Rectal smooth muscle tissue (tissue), 1 donor: ENCODE data around the gene GRIA1.

Experiments
- H3K27ac ChIP-seq: one replicate; pipeline ENCODE4 v1.7.0; 2013; ENCODE audit warnings: low read depth, low read length, inconsistent platforms
- H3K27me3 ChIP-seq: one replicate; pipeline ENCODE4 v1.7.0; 2013; ENCODE audit warnings: low read length; ENCODE audit not compliant: control insufficient read depth, insufficient read depth
- H3K36me3 ChIP-seq: one replicate; pipeline ENCODE4 v1.7.0; 2013; ENCODE audit warnings: low read length; ENCODE audit not compliant: control insufficient read depth, insufficient read depth
- H3K4me1 ChIP-seq: one replicate; pipeline ENCODE4 v1.7.0; 2013; ENCODE audit warnings: low read length; ENCODE audit not compliant: control insufficient read depth, insufficient read depth
- H3K4me3 ChIP-seq: one replicate; pipeline ENCODE4 v1.7.0; 2013; ENCODE audit warnings: low read length
- H3K9ac ChIP-seq: one replicate; pipeline ENCODE4 v1.7.0; 2013; ENCODE audit warnings: low read length

Gene GRIA1

DNA sequence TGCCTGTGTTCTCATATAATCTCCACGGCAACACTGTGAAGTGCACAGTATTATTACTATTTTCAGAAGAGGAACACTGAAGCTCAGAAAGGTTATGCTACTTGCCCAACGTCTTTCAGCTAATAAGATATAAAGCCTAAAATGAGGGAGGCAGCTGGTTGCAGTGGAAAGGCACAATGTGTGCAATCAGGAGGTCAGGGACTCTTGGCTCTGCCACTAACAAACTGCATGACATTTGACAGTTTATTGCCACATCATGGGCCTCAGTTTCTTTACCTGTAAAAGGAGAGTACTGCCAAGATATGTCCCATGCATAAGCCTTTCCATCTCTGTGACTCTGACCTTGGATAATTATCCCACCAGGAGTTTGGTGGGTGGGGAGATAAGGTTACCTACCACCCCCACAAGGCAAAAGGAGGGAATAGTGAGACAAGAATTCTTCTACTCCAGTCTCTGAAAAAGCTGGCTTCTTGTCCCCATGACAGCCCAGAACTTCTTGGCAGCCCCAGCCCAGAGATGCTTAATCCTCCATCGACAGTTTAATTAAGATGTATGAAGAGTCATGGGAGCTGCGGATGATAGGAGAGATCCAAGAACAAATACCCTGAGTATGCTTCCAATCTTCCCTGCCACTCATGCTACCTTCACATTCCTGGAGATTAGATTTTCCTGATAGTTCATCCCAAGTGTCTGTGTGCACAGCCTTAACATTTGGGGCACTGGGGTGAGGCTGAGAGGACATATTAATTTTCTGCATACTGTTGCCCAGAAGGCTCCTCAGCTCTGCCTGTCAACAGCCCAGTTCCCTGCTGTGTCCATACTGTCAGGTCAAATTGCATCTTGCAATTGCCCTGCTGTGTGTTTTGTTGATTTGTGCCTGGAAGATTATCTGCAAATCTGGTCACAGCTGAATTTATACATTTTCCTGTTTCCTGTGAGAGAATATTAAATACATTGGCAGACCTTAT is 277.0 kb downstream of the GRIA1 start:
- Histone ChIP-seq H3K4me1 (no peaks in the 10 kb centered on the region), H3K36me3 (no peaks in the 10 kb centered on the region), H3K9ac (no peak overlapping the region), H3K27ac (no peak overlapping the region), H3K27me3 (no peaks in the 10 kb centered on the region), H3K4me3 (no peak overlapping the region)

DNA sequence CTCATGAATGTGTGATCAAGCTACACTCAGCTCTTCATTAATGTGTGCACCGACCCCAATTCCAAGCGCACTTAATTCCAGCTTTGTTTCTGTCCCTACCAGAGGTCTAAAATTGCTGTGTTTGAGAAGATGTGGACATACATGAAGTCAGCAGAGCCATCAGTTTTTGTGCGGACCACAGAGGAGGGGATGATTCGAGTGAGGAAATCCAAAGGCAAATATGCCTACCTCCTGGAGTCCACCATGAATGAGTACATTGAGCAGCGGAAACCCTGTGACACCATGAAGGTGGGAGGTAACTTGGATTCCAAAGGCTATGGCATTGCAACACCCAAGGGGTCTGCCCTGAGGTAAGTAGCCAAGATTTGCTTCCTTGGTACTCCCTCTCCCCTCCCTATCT is 279.6 kb downstream of the GRIA1 start:
- Histone ChIP-seq H3K4me1 (no peaks in the 10 kb centered on the region), H3K9ac (no peak overlapping the region), H3K27me3 (no peaks in the 10 kb centered on the region), H3K4me3 (no peak overlapping the region), H3K36me3 (no peaks in the 10 kb centered on the region), H3K27ac (no peak overlapping the region)

DNA sequence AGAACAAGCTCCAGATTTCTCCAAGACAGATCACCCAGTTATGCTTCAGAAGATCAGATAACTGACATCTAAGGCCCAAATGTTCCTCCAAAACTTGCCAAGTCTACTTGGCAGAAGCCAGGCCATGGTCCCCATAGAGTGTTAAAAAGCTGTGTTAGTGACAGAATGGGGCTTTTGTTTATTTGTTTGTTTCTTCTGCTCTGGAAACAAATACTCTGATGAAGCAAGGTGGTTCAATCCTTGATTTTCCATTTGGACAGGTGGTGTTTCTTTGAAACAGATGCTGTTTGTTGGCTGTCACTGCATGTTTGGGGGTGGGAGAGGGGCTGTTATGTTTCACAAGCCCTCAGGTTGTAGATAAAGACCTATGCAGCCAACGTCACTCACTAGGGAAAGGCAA is 284.2 kb downstream of the GRIA1 start:
- Histone ChIP-seq H3K9ac (no peak overlapping the region), H3K4me3 (no peak overlapping the region), H3K27ac (no peak overlapping the region), H3K27me3 (no peaks in the 10 kb centered on the region), H3K36me3 (no peaks in the 10 kb centered on the region), H3K4me1 (no peaks in the 10 kb centered on the region)

DNA sequence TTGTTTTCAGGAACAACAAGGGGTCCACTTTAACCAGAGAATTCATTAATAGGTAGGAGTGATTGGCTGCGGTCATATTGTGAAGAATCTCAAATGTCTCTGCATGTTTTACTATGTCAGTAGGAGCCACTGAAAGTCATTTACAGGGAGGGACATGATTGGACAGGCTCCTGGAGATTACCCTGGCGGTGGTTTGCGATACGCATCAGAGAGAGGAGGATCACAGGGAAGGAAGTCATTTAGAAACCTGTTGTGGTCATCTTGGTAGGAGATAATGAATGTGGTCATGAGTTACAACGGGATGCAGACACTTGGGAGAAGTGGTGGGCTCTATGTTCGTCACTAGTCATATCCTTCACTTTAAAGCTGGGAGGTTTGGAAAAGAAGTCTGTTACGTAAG is 285.5 kb downstream of the GRIA1 start:
- Histone ChIP-seq H3K27ac (no peak overlapping the region), H3K36me3 (no peaks in the 10 kb centered on the region), H3K9ac (no peak overlapping the region), H3K4me1 (no peaks in the 10 kb centered on the region), H3K4me3 (no peak overlapping the region), H3K27me3 (no peaks in the 10 kb centered on the region)

DNA sequence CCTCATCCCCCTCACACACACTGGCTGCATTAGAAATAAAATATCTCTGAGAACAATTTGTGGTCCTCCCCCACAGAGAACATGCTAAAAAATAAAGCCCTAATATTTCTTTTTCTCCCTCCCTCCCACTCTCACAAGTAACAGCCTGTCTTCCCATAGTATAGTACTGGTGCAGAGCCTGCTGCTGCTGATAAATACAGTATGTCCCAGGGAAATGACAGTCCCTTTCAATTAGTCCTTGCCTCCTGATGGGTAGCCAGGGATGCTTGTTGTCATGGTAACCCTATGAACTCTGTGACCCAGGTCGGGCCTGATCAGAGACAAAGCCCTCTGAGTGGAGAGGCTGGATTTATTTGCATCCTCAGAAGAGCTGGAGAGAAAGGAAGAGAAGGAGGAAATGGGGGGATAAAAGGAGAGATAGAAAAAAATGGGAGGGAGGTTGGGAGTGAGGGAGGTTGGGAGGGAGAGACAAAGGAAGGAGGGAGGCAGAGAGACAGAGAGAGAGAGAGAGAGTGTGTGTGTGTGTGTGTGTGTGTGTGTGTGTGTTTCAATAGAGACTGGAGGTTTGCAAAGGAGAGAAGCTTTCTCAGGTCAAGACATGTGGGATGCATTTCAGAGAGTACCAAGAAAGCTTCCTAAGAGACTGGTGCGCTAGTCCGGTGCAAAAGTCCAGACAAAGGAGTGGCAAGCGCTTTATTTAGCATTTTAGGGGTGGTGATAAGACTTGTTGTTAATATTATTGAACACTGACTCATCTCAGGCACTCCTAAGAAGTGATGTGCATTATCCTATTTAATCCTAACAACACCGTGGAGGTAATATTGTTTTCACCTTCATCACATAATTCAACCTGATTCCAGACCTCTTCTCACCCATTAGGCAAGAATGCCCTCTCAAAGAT is 287.5 kb downstream of the GRIA1 start:
- no peak overlapping the region for H3K27ac ChIP-seq
- H3K4me1 ChIP-seq = no peaks in the 10 kb centered on the region
- no peak overlapping the region for H3K4me3 ChIP-seq
- no peaks in the 10 kb centered on the region for H3K27me3 ChIP-seq
- no peak overlapping the region for H3K9ac ChIP-seq
- H3K36me3 ChIP-seq = no peaks in the 10 kb centered on the region

DNA sequence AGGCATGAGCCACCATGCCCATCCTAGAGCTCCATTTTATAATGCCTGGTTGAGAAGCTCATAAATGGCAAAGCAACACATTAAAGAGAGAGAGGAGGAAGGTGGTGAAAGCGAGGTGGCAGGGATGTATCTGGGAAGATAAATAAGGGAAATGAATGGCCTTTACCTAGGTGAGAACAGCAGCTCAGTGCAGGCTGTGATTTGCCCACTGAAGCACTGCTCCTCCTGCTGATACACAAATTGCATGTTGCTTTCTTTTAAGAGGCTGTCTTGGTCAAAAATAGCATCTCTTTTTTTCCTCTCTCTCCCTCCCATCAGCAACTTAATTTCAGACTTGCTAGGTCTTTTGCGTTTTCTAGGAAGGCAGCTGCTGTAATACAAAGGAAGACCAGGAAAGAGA is 289.4 kb downstream of the GRIA1 start:
- Histone ChIP-seq H3K27me3 (no peaks in the 10 kb centered on the region), H3K4me3 (no peak overlapping the region), H3K4me1 (no peaks in the 10 kb centered on the region), H3K36me3 (no peaks in the 10 kb centered on the region), H3K27ac (no peak overlapping the region), H3K9ac (no peak overlapping the region)

DNA sequence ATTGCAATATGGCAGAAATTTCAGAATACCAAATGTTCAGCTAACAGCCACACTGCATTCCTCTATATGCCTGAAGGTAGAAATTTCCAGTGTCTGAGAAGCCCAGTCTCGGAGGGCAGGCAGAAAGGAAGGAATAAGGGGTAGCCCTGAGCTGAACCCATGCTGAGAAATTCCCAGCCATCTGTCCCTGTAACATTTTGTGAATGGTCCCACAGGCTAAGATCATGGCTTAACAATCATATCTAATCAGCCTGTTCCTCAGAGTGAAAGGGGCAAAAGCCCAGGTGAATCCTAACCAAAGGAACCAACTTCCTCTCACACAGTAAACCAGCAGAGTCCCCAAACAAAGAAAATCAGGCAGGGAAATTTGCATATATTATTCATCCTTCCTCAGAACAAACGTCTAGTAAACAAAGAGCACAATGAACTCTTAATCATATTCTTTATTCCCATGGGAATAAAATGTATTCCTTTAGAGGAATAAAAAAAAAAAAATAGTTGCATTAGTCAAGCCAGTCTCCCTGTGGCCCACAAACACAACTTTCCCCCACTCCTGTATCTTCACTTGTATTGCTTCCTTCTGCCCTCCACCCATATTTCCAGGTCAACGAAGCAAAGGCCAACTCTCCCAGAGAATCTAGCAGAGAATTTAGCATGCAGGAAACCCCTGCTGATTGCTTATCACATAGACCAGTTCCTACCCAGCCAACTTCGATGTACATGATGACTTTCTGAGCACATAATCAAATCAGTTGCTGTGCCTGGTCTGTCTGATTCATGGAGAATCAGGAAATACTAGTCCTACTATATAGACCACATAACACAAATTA is 290.6 kb downstream of the GRIA1 start:
- H3K4me3 ChIP-seq = no peak overlapping the region
- H3K27ac ChIP-seq = no peak overlapping the region
- H3K4me1 ChIP-seq = no peaks in the 10 kb centered on the region
- no peaks in the 10 kb centered on the region for H3K27me3 ChIP-seq
- H3K9ac ChIP-seq = no peak overlapping the region
- H3K36me3 ChIP-seq = no peaks in the 10 kb centered on the region

DNA sequence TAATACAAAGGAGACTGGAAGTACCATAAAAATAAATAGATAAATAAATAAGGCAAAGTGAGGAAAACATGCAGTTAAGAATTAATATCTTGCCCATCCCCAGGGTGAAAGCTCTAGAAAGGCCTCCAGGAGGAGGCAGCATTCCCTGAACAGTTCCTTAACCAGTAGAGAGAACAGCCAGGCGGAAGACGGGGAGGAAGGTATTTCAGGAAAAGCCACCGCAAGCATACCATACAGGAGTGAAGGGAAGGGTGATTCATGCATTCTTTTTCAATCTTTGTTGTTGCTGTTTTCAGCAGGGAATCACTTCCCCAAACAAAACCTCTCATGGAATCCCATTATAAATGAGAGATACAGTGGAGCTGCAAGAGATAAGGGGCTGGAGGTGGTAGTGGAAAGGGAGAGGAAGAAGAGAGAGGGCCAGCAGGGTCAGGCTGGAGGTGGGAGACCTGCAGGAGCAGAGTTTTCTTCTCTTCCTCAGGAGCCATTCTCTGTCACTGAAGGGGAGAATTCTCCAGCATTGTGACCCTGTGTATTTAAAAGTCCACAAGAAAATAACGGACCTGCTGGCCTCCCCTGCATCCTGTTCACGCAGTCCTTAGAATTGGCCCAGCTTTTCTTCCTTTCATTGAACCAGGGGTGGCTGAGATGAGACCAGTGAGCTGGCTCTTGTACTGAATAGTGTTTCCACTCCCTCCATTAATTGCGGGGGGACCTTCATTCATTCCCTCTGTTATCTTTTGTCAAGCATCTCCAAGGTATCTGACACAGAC is 292.3 kb downstream of the GRIA1 start:
- Histone ChIP-seq H3K4me1 (no peaks in the 10 kb centered on the region), H3K27ac (no peak overlapping the region), H3K9ac (no peak overlapping the region), H3K27me3 (no peaks in the 10 kb centered on the region), H3K36me3 (no peaks in the 10 kb centered on the region), H3K4me3 (no peak overlapping the region)

DNA sequence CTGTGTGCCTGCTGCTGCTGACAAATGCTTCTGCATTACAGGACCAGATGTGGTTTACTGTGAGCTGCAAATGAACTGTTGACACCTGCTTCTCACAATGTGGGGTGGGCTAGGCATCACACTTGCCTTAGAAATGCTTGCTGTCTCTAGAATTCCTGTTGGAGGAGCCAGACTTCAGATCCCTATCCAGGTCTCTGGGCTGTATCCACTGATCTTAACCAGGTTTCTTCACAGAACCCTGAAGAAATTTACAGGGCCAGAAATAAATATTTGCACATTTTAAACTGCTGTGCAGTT is 292.8 kb downstream of the GRIA1 start:
- Histone ChIP-seq H3K27me3 (no peaks in the 10 kb centered on the region), H3K36me3 (no peaks in the 10 kb centered on the region), H3K4me3 (no peak overlapping the region), H3K4me1 (no peaks in the 10 kb centered on the region), H3K9ac (no peak overlapping the region), H3K27ac (no peak overlapping the region)

DNA sequence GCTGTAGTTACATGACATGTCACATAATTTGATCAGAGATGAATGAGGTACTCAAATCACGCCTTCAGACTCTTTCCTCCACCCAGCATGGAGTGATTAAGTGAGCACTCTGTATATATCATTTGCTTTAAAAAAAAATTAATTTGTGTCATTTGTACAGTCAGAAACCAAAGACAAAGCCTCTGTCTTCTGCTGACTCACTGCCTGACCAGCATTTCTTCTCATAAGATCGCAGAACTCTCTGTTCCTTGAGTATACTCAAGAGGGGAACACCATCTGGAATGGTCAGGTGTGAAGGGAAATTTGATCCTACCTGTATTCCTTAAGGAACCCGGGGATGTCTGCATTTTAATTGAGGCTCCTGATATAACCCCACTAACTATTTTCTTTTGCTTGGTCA is 293.8 kb downstream of the GRIA1 start:
- no peaks in the 10 kb centered on the region for H3K36me3 ChIP-seq
- H3K9ac ChIP-seq = no peak overlapping the region
- no peaks in the 10 kb centered on the region for H3K4me1 ChIP-seq

DNA sequence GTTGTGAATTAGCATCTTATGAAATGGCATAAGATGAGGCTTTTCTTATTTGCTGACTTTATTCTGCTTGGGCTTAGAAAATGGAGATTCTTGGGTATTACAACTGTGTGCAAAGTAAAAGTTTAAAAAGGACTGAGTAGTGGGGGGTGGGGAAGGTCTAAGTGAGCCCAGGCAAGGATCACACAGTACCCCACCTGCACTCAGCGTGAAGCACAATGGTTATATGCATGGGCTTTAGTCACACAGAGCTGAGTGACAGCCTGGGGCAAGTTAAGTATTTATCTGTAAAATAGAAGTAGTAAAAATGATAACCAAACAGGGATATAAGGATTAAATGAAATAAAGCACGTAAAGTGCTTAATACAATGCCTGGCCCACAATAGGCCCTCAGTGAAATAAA is 300.9 kb downstream of the GRIA1 start:
- Histone ChIP-seq H3K4me1 (no peaks in the 10 kb centered on the region), H3K27ac (no peak overlapping the region)

More for the DNA sequence above, 293.8 kb downstream of the GRIA1 start:
- no peak overlapping the region for H3K27ac ChIP-seq
- H3K27me3 ChIP-seq = no peaks in the 10 kb centered on the region
- no peak overlapping the region for H3K4me3 ChIP-seq

More for the DNA sequence above, 300.9 kb downstream of the GRIA1 start:
- Histone ChIP-seq H3K9ac (no peak overlapping the region), H3K36me3 (no peaks in the 10 kb centered on the region), H3K4me3 (no peak overlapping the region), H3K27me3 (no peaks in the 10 kb centered on the region)
